GM12865 (cell line): ENCODE measurements around the gene LARGE1.

Experiments
- DNase-seq: peaks from one replicate; pipeline ENCODE4 v3.0.0; 2010; ENCODE audit warnings: low read depth
- H3K4me3 ChIP-seq: 2 replicates; pipeline ENCODE4 v1.5.1; 2011; ENCODE audit warnings: mild to moderate bottlenecking, low read depth, low read length, control low read depth
- TF ChIP-seq, protein P1 (sequence below): IDR thresholded peaks from 2 replicates; pipeline ENCODE4 v1.5.1; 2011; ENCODE audit warnings: low read length, control low read depth, low read depth, inconsistent platforms; ENCODE audit not compliant: insufficient read depth; ENCODE audit errors: missing control alignments

The LARGE1 gene

DNA sequence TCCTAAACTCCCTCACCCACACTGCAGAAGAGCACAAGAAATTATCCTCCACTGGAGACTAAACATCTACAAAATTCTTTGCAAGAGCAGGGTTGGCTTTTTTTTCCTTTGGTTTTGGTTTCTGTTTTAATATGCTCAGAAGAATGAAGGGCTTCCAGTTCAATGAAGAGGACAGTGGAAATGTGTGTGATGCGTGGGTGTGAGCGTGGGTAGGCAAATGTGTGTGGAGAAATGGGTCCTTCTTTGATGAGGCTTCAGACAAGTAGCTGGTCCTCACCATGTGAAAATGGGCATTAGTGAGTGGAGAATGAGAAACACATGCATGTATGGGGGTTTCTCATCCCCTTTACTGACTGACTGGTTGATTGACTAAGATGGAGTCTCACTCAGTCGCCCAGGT, 598.8 kb downstream of the LARGE1 start:
- no peak overlapping the region for H3K4me3 ChIP-seq
- DNase-seq: peak; percentile 42
- TF ChIP-seq, protein P1, sequence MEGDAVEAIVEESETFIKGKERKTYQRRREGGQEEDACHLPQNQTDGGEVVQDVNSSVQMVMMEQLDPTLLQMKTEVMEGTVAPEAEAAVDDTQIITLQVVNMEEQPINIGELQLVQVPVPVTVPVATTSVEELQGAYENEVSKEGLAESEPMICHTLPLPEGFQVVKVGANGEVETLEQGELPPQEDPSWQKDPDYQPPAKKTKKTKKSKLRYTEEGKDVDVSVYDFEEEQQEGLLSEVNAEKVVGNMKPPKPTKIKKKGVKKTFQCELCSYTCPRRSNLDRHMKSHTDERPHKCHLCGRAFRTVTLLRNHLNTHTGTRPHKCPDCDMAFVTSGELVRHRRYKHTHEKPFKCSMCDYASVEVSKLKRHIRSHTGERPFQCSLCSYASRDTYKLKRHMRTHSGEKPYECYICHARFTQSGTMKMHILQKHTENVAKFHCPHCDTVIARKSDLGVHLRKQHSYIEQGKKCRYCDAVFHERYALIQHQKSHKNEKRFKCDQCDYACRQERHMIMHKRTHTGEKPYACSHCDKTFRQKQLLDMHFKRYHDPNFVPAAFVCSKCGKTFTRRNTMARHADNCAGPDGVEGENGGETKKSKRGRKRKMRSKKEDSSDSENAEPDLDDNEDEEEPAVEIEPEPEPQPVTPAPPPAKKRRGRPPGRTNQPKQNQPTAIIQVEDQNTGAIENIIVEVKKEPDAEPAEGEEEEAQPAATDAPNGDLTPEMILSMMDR: no peak

DNA sequence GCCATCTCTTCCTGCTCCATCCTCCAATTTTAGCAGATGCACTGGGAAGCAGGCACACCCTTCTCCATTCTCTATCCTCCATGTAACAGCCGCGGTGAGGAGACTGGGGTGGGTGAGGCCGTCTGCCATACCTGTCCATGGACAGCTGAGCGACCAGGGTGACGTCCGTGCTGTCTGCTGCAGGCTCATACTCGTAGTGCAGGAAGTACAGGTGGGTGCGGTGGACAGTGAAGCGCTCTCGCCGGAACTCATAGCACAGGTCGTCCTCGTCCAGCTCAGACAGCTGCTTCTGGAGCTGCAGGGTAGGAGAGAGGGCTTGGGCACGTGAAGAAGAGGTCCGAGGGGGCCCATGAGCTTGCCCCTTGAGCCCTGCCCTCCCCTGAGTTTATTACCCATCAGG, 604.3 kb downstream of the LARGE1 start:
- DNase-seq: no peak
- H3K4me3 ChIP-seq: no peak overlapping the region
- TF ChIP-seq, protein P1: no peak

DNA sequence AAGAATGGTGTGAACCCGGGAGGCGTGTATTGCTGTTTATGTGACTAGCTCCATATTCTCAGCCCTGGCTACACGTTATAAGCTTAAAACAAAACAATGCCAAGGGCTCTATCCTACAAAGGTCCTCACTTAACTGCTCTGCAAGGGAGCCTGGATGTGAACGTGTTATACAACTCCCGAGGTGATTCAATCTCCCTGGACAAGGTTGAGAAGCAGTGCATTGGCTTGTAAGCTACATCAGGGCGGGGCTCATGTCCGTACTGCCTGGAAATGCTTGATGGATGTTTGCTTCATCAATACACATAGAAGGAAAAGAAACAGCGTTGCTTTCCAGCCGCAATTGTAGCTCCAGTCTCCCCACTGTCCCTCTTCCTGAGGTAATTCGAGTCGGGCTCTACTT, 605.2 kb downstream of the LARGE1 start:
- TF ChIP-seq, protein P1: no peak
- no peak for DNase-seq
- H3K4me3 ChIP-seq: no peak overlapping the region

DNA sequence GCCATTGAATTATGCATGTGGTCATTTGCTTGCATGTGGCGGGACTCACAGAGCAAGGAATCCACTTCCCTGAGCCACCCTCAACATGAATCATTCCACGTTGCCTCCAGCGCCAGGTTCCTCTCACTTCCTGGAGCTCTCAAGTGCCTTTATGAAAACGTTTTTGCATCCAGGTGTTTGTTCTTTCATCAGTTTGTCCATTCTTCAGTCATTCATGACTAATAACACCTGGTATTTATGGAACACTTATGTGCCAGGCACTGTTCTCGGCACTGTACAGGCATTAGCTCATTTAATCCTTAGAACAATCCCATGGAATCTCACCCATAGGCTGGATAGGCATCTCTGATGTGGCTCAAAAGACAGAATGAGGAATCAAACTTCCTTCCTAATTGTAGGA, 606.0 kb downstream of the LARGE1 start:
- H3K4me3 ChIP-seq: no peak overlapping the region
- DNase-seq: no peak
- TF ChIP-seq, protein P1: no peak

DNA sequence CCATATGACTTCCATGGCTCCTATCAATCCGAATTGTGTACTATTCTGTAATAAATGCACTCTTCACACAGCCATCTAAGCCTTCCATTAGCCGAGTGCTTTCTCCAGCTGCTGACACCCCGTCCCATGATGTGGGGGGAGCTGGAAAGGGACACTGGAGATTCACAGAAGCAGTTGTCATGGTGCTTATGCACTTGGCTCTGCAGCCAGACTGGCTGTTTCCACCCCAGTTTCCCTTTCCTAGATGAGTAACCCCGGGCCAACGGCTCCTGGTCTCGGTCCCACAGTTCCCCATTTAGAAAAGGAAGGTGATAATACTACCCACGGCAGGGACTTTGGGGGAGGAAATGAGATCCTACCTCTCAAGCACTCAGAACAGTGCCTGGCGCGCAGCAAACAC, 617.2 kb downstream of the LARGE1 start:
- TF ChIP-seq, protein P1: no peak
- H3K4me3 ChIP-seq: no peak overlapping the region
- peak; percentile 13 for DNase-seq

DNA sequence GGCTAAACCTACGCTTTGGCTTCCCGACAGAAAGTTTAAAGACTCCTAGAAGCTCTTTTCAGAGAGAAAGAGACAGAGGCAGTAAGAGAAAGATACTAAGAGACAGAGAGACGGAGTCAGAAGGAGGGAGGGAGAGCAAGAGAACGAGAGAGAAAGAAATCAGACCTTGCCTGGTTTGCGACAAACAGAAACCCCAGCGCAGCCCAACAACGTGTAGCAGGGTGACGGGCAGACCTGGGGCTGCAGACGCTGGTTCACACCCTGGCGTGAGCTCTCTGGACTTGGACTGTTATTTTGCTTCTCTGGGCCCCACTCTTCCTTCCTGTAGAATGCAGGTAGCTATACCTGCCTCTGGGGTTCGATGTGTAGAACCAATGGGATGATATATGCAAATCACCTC, 617.7 kb downstream of the LARGE1 start:
- H3K4me3 ChIP-seq: no peak overlapping the region
- TF ChIP-seq, protein P1: no peak
- no peak for DNase-seq

DNA sequence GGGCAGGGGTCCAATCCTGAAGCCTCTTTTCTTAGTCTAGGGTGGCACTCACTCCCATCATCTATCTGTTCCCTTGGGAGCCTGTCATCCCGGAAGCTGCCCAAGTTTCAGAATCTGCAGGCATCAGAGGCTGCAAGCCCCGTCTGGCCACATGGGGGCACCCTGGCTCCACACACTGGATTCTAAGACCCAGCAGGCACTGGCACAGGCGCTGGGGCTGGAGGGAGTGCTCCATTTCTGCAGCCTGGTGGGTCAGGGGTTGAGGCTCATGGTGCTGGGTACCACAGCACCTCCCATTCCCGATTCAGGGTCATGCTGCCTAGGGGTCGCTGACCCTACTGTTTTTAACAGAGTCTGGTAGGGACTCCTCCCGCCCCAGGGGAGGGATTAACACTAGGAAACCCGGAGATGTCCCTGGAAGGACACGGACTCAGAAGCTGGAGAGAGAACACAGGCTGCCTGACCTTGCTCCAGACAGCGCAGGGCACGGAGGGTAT, 618.2 kb downstream of the LARGE1 start:
- H3K4me3 ChIP-seq: no peak overlapping the region
- peak; percentile 86 for DNase-seq
- TF ChIP-seq, protein P1: peak; percentile 99
